Fibroblast of mammary gland (primary cell): ENCODE results near the gene GALNT14.

Experiments used
- DNase-seq: peaks from one replicate; pipeline ENCODE4 v3.0.0-alpha.2; 2010; ENCODE audit warnings: low read depth
- H3K4me3 ChIP-seq: 2 replicates; pipeline ENCODE4 v1.5.1; 2011; ENCODE audit warnings: low read depth, mild to moderate bottlenecking, low read length, moderate library complexity; ENCODE audit not compliant: control insufficient read depth
- TF ChIP-seq, protein P1 (sequence below): conservative IDR thresholded peaks from 2 replicates; pipeline ENCODE4 v1.5.1; 2011; ENCODE audit warnings: low read depth, low read length, inconsistent platforms; ENCODE audit not compliant: control insufficient read depth, insufficient read depth

The GALNT14 gene

DNA sequence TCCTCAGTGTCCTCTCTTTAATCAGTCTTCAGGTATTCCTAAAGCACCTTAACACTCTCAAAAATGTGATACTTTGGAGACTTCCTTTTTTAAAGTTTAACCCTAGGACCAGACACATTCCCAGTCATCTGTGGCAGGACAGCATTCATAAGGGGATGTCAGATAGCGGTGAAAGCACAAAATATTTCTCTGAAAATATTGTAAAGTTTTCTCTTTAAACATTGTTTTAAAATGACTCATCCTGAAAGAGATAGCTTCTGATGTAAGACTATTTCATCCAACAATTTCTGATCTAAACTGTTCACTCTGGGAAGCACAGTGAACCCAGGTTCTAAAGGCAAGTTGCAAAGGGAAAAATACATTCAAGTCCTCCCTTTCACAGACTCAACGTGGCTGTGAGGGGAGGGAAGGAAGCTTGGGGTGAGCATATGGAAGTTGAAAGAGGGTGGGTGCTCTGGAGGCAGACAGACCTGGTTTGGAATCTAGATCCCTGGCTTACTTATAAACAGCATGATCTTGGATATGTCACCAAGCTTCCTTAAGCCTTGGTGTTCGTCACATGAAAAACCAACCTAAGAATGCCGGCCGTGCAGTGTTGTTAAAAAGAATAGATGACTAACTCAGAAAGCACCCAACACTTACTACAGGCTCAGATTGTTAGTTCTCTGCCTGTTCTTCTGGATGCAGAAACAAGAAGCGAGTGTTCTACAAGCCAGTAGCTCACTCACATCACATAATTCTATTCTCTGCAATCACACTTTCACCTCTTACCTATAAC lies 12.1 kb downstream of the GALNT14 start:
- H3K4me3 ChIP-seq, result no peak overlapping the region
- TF ChIP-seq, protein P1, sequence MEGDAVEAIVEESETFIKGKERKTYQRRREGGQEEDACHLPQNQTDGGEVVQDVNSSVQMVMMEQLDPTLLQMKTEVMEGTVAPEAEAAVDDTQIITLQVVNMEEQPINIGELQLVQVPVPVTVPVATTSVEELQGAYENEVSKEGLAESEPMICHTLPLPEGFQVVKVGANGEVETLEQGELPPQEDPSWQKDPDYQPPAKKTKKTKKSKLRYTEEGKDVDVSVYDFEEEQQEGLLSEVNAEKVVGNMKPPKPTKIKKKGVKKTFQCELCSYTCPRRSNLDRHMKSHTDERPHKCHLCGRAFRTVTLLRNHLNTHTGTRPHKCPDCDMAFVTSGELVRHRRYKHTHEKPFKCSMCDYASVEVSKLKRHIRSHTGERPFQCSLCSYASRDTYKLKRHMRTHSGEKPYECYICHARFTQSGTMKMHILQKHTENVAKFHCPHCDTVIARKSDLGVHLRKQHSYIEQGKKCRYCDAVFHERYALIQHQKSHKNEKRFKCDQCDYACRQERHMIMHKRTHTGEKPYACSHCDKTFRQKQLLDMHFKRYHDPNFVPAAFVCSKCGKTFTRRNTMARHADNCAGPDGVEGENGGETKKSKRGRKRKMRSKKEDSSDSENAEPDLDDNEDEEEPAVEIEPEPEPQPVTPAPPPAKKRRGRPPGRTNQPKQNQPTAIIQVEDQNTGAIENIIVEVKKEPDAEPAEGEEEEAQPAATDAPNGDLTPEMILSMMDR, result no peak
- no peak for DNase-seq

GRCh38 chr2:31124904-31125303 lies 13.3 kb downstream of the GALNT14 start:
- TF ChIP-seq, protein P1, result no peak
- DNase-seq, result no peak
- no peak overlapping the region for H3K4me3 ChIP-seq

DNA sequence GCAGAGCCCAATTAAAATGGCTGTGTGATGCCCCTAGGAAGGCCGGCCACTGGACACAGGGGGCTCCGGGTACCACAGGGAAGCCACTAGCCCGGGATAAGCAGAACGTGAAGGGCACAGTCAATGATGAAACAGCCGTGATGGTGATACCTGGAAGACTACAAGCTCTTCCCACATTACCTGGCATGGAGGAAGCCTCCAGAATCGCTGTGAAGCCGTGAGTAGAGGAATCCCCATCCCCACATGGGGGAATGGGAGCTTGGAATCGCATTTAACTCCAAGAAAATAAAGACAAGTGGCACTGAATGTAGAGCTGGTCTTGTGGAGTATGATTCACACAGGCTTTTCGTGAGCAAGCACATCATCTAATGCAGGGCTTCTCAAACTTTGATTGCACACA lies 16.1 kb downstream of the GALNT14 start:
- no peak overlapping the region for H3K4me3 ChIP-seq
- no peak for DNase-seq
- TF ChIP-seq, protein P1, result no peak

DNA sequence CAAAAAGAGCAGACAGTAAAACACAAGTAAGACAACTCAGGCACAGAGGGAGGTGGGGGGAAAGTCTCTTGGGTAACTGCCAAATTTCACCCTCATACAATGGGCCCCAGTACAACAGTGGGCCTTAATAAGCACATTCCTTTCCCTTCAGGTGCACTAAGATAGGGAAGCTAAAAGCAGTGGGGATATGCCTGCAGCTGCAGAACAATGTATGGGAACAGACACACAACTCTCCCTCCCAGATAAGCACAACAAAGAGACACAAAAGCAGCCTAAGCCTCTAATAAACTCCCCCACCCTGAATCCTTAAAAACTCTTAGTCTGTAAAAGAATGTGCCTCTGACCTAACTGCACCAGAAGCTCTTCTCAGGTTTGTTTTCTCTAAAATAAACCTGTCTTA lies 24.5 kb downstream of the GALNT14 start:
- H3K4me3 ChIP-seq, result no peak overlapping the region
- DNase-seq, result no peak
- TF ChIP-seq, protein P1, result no peak

GRCh38 chr2:31112544-31112943 lies 25.7 kb downstream of the GALNT14 start:
- DNase-seq, result no peak

DNA sequence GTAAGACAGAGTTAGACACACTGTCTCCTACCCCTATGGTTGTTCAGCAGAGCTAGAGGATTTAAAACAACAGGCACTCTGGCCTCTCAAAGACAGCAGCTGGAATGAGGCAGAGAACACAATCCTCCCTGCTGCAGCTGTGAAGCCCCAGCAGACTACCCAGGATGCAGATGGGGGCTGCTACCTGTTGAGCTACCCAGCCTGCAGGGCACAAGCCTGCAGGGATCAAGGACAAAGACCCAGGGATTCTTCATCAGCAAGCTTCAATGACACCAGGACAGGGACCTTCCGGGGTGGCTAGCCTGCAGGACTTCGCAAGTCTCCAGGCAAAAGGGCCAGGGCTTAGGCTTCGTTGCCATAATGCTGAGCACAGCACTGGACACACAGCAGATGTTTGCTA lies 27.2 kb downstream of the GALNT14 start:
- H3K4me3 ChIP-seq, result no peak overlapping the region
- no peak for DNase-seq
- TF ChIP-seq, protein P1, result no peak

More at GRCh38 chr2:31112544-31112943, 25.7 kb downstream of the GALNT14 start:
- TF ChIP-seq, protein P1, result no peak
- no peak overlapping the region for H3K4me3 ChIP-seq
